HEK293 (cell line): ENCODE results near the gene EIF4G3.

Source experiments
- CTCF ChIP-seq: fragments of 450-650 bp; formaldehyde crosslinking; IDR thresholded peaks from 2 replicates; pipeline ENCODE4 v1.5.1; 2016; ENCODE audit warnings: missing biosample characterization, missing genetic modification characterization
- ZFP41 ChIP-seq: fragments of 450-650 bp; formaldehyde crosslinking; IDR thresholded peaks from 2 replicates; pipeline ENCODE4 v1.5.1; 2016; ENCODE audit warnings: missing biosample characterization, missing genetic modification characterization, borderline replicate concordance
- ZNF138 ChIP-seq: fragments of 450-650 bp; formaldehyde crosslinking; IDR thresholded peaks from 2 replicates; pipeline ENCODE4 v1.5.1; 2016; ENCODE audit warnings: missing biosample characterization, missing genetic modification characterization, borderline replicate concordance
- ZNF274 ChIP-seq, 2 experiments: fragments of 200-500 bp in 1 of 2; fragments of 450-650 bp in 1 of 2; sonication (Bioruptor generic) in 1 of 2; formaldehyde crosslinking in 1 of 2; IDR thresholded peaks; 2 replicates each; pipeline versions ENCODE4 v1.5.1 to v1.6.1; 2014 to 2016; ENCODE audit warnings: borderline replicate concordance in 1 of 2, inconsistent platforms in 1 of 2, low read length in 1 of 2, missing biosample characterization in 1 of 2, missing genetic modification characterization in 1 of 2
- ZNF701 ChIP-seq: fragments of 450-650 bp; formaldehyde crosslinking; IDR thresholded peaks from 2 replicates; pipeline ENCODE4 v1.5.1; 2016; ENCODE audit warnings: missing biosample characterization, missing genetic modification characterization
- ZNF843 ChIP-seq: fragments of 450-650 bp; formaldehyde crosslinking; IDR thresholded peaks from 2 replicates; pipeline ENCODE4 v1.5.1; 2016; ENCODE audit warnings: missing biosample characterization, missing genetic modification characterization
- TF ChIP-seq, protein P1 (sequence below): fragments of 450-650 bp; formaldehyde crosslinking; IDR thresholded peaks from 2 replicates; pipeline ENCODE4 v1.5.1; 2017; ENCODE audit warnings: missing biosample characterization, missing genetic modification characterization
- TF ChIP-seq, protein P2 (sequence below): fragments of 450-650 bp; formaldehyde crosslinking; IDR thresholded peaks from 2 replicates; pipeline ENCODE4 v1.5.1; 2016; ENCODE audit warnings: missing biosample characterization, missing genetic modification characterization, low read depth

- TF ChIP-seq ZNF701 (tag by site-specific recombination) (no peak), CTCF (tag by site-specific recombination) (no peak), ZNF843 (no peak), ZFP41 (tag by site-specific recombination) (no peak), ZNF138 (tag by site-specific recombination) (no peak), ZNF274 (IDR thresholded peaks at IDR 0.05; ENCODE audit: low read length) (no peak), ZNF274 (tag by site-specific recombination; IDR thresholded peaks at IDR 0.05; ENCODE audit: borderline replicate concordance) (no peak)
- TF ChIP-seq, protein P1, sequence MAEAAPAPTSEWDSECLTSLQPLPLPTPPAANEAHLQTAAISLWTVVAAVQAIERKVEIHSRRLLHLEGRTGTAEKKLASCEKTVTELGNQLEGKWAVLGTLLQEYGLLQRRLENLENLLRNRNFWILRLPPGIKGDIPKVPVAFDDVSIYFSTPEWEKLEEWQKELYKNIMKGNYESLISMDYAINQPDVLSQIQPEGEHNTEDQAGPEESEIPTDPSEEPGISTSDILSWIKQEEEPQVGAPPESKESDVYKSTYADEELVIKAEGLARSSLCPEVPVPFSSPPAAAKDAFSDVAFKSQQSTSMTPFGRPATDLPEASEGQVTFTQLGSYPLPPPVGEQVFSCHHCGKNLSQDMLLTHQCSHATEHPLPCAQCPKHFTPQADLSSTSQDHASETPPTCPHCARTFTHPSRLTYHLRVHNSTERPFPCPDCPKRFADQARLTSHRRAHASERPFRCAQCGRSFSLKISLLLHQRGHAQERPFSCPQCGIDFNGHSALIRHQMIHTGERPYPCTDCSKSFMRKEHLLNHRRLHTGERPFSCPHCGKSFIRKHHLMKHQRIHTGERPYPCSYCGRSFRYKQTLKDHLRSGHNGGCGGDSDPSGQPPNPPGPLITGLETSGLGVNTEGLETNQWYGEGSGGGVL: no peak
- TF ChIP-seq, protein P2, sequence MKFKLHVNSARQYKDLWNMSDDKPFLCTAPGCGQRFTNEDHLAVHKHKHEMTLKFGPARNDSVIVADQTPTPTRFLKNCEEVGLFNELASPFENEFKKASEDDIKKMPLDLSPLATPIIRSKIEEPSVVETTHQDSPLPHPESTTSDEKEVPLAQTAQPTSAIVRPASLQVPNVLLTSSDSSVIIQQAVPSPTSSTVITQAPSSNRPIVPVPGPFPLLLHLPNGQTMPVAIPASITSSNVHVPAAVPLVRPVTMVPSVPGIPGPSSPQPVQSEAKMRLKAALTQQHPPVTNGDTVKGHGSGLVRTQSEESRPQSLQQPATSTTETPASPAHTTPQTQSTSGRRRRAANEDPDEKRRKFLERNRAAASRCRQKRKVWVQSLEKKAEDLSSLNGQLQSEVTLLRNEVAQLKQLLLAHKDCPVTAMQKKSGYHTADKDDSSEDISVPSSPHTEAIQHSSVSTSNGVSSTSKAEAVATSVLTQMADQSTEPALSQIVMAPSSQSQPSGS: no peak
These were observed 194.8 kb downstream of the EIF4G3 start for GRCh38 chr1:20981915-20982314.
